GM12878 (cell line): Measurements from ENCODE around the gene ADAMTS17. TPM values are rescaled to one million over a fixed set of nuclear protein-coding genes. Genes with fewer than 3 reads are reported as not detected.

Source experiments
- ATAC-seq: fragments of 200-7000 bp; cut with Tn5 transposase; 3 replicates; pipeline ENCODE4 v1.9.1; 2020; ENCODE audit warnings: mild to moderate bottlenecking, moderate library complexity
- BruUV-seq: library from RNA; stranded (reverse); fragments of 400-500 nt; replicated peaks from 2 replicates; lab custom pipeline; 2021; lab: Mats Ljungman, UMichigan
- CTCF ChIA-PET: fragments of 300-600 bp; sonication (Branson Sonifier 250); formaldehyde crosslinking; extraction: SDS; loops from one replicate; lab custom pipeline; 2021; ENCODE audit warnings: inconsistent platforms; lab: Yijun Ruan, JAX
- POLR2A ChIA-PET: fragments of 350-600 bp; formaldehyde crosslinking; extraction: SDS; loops from one replicate; lab custom pipeline; 2021; ENCODE audit warnings: inconsistent platforms; lab: Charles Lee
- RAD21 ChIA-PET: fragments of 300-600 bp; sonication (Branson Sonifier 250); formaldehyde crosslinking; loops from one replicate; lab custom pipeline; 2023; ENCODE audit warnings: antibody characterized with exemption; ENCODE audit not compliant: unreplicated experiment; lab: Charles Lee
- SMC1A ChIA-PET: fragments of 300-600 bp; sonication (Branson Sonifier 250); formaldehyde crosslinking; loops from one replicate; lab custom pipeline; 2023; ENCODE audit not compliant: unreplicated experiment, uncharacterized antibody; lab: Charles Lee
- DNase-seq: peaks from one replicate; pipeline ENCODE4 v3.0.0-alpha.2; 2011; ENCODE audit warnings: low read depth, low spot score
- FAIRE-seq: peaks from 3 replicates; lab custom pipeline; 2011; peaks lifted over from hg19 to GRCh38; lab: Jason Lieb, UNC
- H2AFZ ChIP-seq: 2 replicates; pipeline ENCODE4 v1.6.0; 2011; ENCODE audit warnings: low read depth, low read length, control low read depth; ENCODE audit not compliant: control insufficient read depth
- H3K27ac ChIP-seq: 2 replicates; pipeline ENCODE4 v1.5.1; 2011; ENCODE audit warnings: control low read depth; ENCODE audit not compliant: control insufficient read depth, insufficient read depth
- H3K27me3 ChIP-seq, 2 experiments: replicated peaks in 1 of 2; 2 replicates each; pipeline versions ENCODE4 v1.6.0 to v1.6.1; 2011; ENCODE audit warnings: low read length in 1 of 2; ENCODE audit not compliant: control insufficient read depth in 2 of 2, insufficient read depth in 2 of 2
- H3K36me3 ChIP-seq, 2 experiments: 2 replicates each; pipeline ENCODE4 v1.5.1; 2011; ENCODE audit warnings: low read length in 1 of 2; ENCODE audit not compliant: control insufficient read depth in 2 of 2, insufficient read depth in 2 of 2
- H3K4me1 ChIP-seq: 2 replicates; pipeline ENCODE4 v1.6.1; 2011; ENCODE audit warnings: mild to moderate bottlenecking, low read length, moderate library complexity, mixed read lengths; ENCODE audit not compliant: control insufficient read depth, insufficient read depth
- H3K4me2 ChIP-seq: 2 replicates; pipeline ENCODE4 v1.6.0; 2011; ENCODE audit warnings: control low read depth; ENCODE audit not compliant: control insufficient read depth, insufficient read depth
- H3K4me3 ChIP-seq: fragments of 200-600 bp; sonication (generic); 2 replicates; pipeline ENCODE4 v1.5.1; 2016
- H3K79me2 ChIP-seq: 2 replicates; pipeline ENCODE4 v1.6.0; 2011; ENCODE audit warnings: low read length; ENCODE audit not compliant: control insufficient read depth, insufficient read depth
- H3K9ac ChIP-seq: 2 replicates; pipeline ENCODE4 v1.8.0; 2011; ENCODE audit warnings: low read length, control low read depth, mixed read lengths; ENCODE audit not compliant: control insufficient read depth, insufficient read depth
- H3K9me3 ChIP-seq: replicated peaks from 3 replicates; pipeline ENCODE4 v1.5.1; 2011; ENCODE audit warnings: mild to moderate bottlenecking, low read length; ENCODE audit not compliant: control insufficient read depth, insufficient read depth
- H4K20me1 ChIP-seq: 2 replicates; pipeline ENCODE4 v1.6.0; 2011; ENCODE audit not compliant: control insufficient read depth, insufficient read depth
- ASH2L ChIP-seq: fragments of 300-600, 200-600 bp; sonication (generic); IDR thresholded peaks from 2 replicates; pipeline ENCODE4 v1.6.1; 2017; ENCODE audit warnings: low read depth, mild to moderate bottlenecking, borderline replicate concordance
- BHLHE40 ChIP-seq, 2 experiments: fragments of 450-650 bp in 1 of 2; IDR thresholded peaks; 2 replicates each; pipeline ENCODE4 v1.6.1; 2011 to 2017; ENCODE audit warnings: low read depth in 2 of 2, borderline replicate concordance in 1 of 2, improper control_type of control experiment in 1 of 2, low read length in 1 of 2, mild to moderate bottlenecking in 1 of 2
- CBFB ChIP-seq: IDR thresholded peaks from 2 replicates; pipeline ENCODE4 v1.6.1; 2016; ENCODE audit warnings: antibody characterized with exemption, low read depth
- CBX5 ChIP-seq: sonication (generic); IDR thresholded peaks from 2 replicates; pipeline ENCODE4 v1.6.1; 2016; ENCODE audit warnings: low read depth, moderate library complexity, mild to moderate bottlenecking, inconsistent platforms
- CHD1 ChIP-seq: IDR thresholded peaks from 2 replicates; pipeline ENCODE4 v1.6.1; 2012; ENCODE audit warnings: low read depth, low read length, improper control_type of control experiment
- E4F1 ChIP-seq: fragments of 450-650 bp; IDR thresholded peaks from 2 replicates; pipeline ENCODE4 v1.6.1; 2018; ENCODE audit warnings: borderline replicate concordance, mild to moderate bottlenecking; ENCODE audit not compliant: partially characterized antibody
- EZH2 ChIP-seq: IDR thresholded peaks from 2 replicates; pipeline ENCODE4 v1.6.1; 2012; ENCODE audit warnings: low read depth, mild to moderate bottlenecking, control low read depth, inconsistent platforms, low read length, borderline replicate concordance; ENCODE audit not compliant: control insufficient read depth
- HCFC1 ChIP-seq: fragments of 150-350 bp; IDR thresholded peaks from 2 replicates; pipeline ENCODE4 v1.6.1; 2014; ENCODE audit warnings: low read length
- KAT2A ChIP-seq: conservative IDR thresholded peaks from 2 replicates; pipeline ENCODE4 v1.6.1; 2011; ENCODE audit warnings: low read depth, low read length; ENCODE audit not compliant: control insufficient read depth
- MYC ChIP-seq: IDR thresholded peaks from 2 replicates; pipeline ENCODE4 v1.6.1; 2011; ENCODE audit warnings: mild to moderate bottlenecking, low read length, moderate library complexity, inconsistent platforms; ENCODE audit not compliant: insufficient read depth, insufficient replicate concordance, insufficient read length, severe bottlenecking
- POLR2AphosphoS2 ChIP-seq: IDR thresholded peaks from 2 replicates; pipeline ENCODE4 v1.6.1; 2011; ENCODE audit warnings: low read depth, mild to moderate bottlenecking, low read length, improper control_type of control experiment, moderate library complexity
- RB1 ChIP-seq: fragments of 450-650 bp; formaldehyde crosslinking; IDR thresholded peaks from 2 replicates; pipeline ENCODE4 v1.6.1; 2017; ENCODE audit warnings: mild to moderate bottlenecking, borderline replicate concordance
- SRF ChIP-seq, 2 experiments: IDR thresholded peaks; 2 replicates each; pipeline ENCODE4 v1.6.1; 2011; ENCODE audit warnings: low read depth in 2 of 2, low read length in 2 of 2, mild to moderate bottlenecking in 1 of 2, moderate library complexity in 1 of 2
- TBL1XR1 ChIP-seq: IDR thresholded peaks from 2 replicates; pipeline ENCODE4 v1.6.1; 2012; ENCODE audit warnings: low read depth, low read length, improper control_type of control experiment
- WRNIP1 ChIP-seq: IDR thresholded peaks from 2 replicates; pipeline ENCODE4 v1.6.1; 2011; ENCODE audit warnings: low read depth, low read length, improper control_type of control experiment, borderline replicate concordance
- ZBTB40 ChIP-seq: fragments of 450-650 bp; IDR thresholded peaks from 2 replicates; pipeline ENCODE4 v1.6.1; 2016; ENCODE audit warnings: mild to moderate bottlenecking, moderate library complexity, borderline replicate concordance
- ZNF207 ChIP-seq: fragments of 450-650 bp; IDR thresholded peaks from 2 replicates; pipeline ENCODE4 v1.6.1; 2014; ENCODE audit warnings: antibody characterized with exemption, mild to moderate bottlenecking, borderline replicate concordance
- ZNF217 ChIP-seq: fragments of 450-650 bp; IDR thresholded peaks from 2 replicates; pipeline ENCODE4 v1.6.1; 2017; ENCODE audit warnings: antibody characterized with exemption, mild to moderate bottlenecking
- WGBS: methylation state at CpG from one replicate; pipeline ENCODE4 v1.1.6; 2016; ENCODE audit warnings: low lambda C conversion rate; ENCODE audit not compliant: insufficient replicate concordance, insufficient coverage; ENCODE audit errors: missing lambda C conversion rate; 5-methylcytosine and 5-hydroxymethylcytosine counted together
- in situ Hi-C: fragments of 300-500 bp; cut with MboI; formaldehyde crosslinking; loops from 9 replicates; pipeline ENCODE4 v1.14.3; 2018; ENCODE audit warnings: mixed read lengths
- intact Hi-C: fragments of 100-400 bp; cut with micrococcal nuclease; formaldehyde crosslinking; loops from one replicate; pipeline ENCODE4 v1.14.2; 2022; ENCODE audit not compliant: unreplicated experiment
- polyA plus RNA-seq, 11 experiments: library from polyadenylated mRNA; depleted of rRNA in 4 of 11; unstranded in 6 of 11; stranded (reverse) in 5 of 11; fragments of >200 nt; fragmentation: Nextera tagmentation in 4 of 11; fragmentation: Illumina TruSeq in 1 of 11; extraction: Ambion mirVana in 4 of 11; extraction: Trizol in 1 of 11; gene quantifications; 1 replicate in 1 of 11; 2 replicates in 10 of 11; pipeline versions ENCODE4 v1.2.1 to v1.2.3, GENCODE V29; 2011 to 2016; ENCODE audit warnings: inconsistent platforms in 2 of 11, missing spikeins in 2 of 11, low read depth in 1 of 11
- total RNA-seq, 4 experiments: library from RNA; depleted of rRNA in 3 of 4; stranded (reverse); fragments of >200 nt in 3 of 4; fragmentation: Illumina TruSeq in 1 of 4; extraction: Trizol in 1 of 4; gene quantifications; 2 replicates each; pipeline versions ENCODE4 v1.2.1 to v1.2.3, GENCODE V29; 2013 to 2021

ADAMTS17 gene
- total and polyA plus RNA-seq, 10 of the 15 experiments (the other 5 are each of a cell fraction or from before 2014, with no cell fraction given), result 0.04 to 0.50 (median 0.10) TPM; not detected in 4

- TF ChIP-seq POLR2AphosphoS2 (no peak), ZBTB40 (no peak), CBX5 (no peak), ZNF207 (no peak), CBFB (no peak), RB1 (no peak), TBL1XR1 (no peak), HCFC1 (no peak), MYC (no peak), ASH2L (no peak)
Measured at GRCh38 chr15:100279849-100280248, 61.9 kb downstream of the ADAMTS17 start (continued).

GRCh38 chr15:100279446-100279845 is 62.3 kb downstream of the ADAMTS17 start:
- H3K36me3 ChIP-seq, result no peaks in the 10 kb centered on the region
- H3K79me2 ChIP-seq, result no peaks in the 10 kb centered on the region
- intact Hi-C loops (no loop called here), in situ Hi-C loops (no loop called here)
- ATAC-seq, result no peak
- H2AFZ ChIP-seq, result no peak overlapping the region
- no peak for DNase-seq
- no peaks in the 10 kb centered on the region for H4K20me1 ChIP-seq
- no peaks in the 10 kb centered on the region for H3K4me1 ChIP-seq
- no TSS peak for BruUV-seq
- no peak overlapping the region for H3K27ac ChIP-seq
- WGBS, result 41% methylated on average over 7 of the region's 7 CpGs
- H3K4me3 ChIP-seq, result no peak overlapping the region
- ChIA-PET CTCF (no interaction called here), POLR2A (no interaction called here), SMC1A (no interaction called here), RAD21 (no interaction called here)
- no peak for FAIRE-seq
- TF ChIP-seq ZNF217, result no peak
- no peak for TF ChIP-seq BHLHE40 (IDR thresholded peaks at IDR 0.05; ENCODE audit: borderline replicate concordance in 1 of 2, low read depth in 2 of 2, low read length in 1 of 2)
- no peak for TF ChIP-seq KAT2A
- TF ChIP-seq WRNIP1, result no peak
- no peak for TF ChIP-seq CHD1
- TF ChIP-seq SRF (IDR thresholded peaks at IDR 0.05; ENCODE audit: low read depth in 2 of 2, low read length in 2 of 2), result no peak
- TF ChIP-seq EZH2, result no peak
- no peak for TF ChIP-seq E4F1
- no peak overlapping the region for H3K9ac ChIP-seq
- H3K9me3 ChIP-seq, result no peaks in the 10 kb centered on the region; the same call in 2 of the 3 replicates
- no peak overlapping the region for H3K4me2 ChIP-seq
- H3K27me3 ChIP-seq, result no peaks in the 10 kb centered on the region
